ENCODE data around the gene BLID. TPM values are rescaled to one million over a fixed set of nuclear protein-coding genes. Genes with fewer than 3 reads are reported as not detected.

Gene BLID
- polyA plus RNA-seq, 1 donor (not counting 4 experiments of a cell fraction or from before 2014, with no cell fraction given), result 0.18 TPM

- Histone ChIP-seq H3K4me2 (ENCODE audit: control insufficient read depth, extremely low read depth, insufficient read depth, low read depth, low read length) (no peak overlapping the region), H3K9me3 (ENCODE audit: control insufficient read depth, low read depth, low read length) (no peaks in the 10 kb centered on the region), H2AFZ (ENCODE audit: control insufficient read depth, low read length) (no peak overlapping the region), H3K36me3 (ENCODE audit: control insufficient read depth in 2 of 2, extremely low read depth in 1 of 2, insufficient read depth in 2 of 2, low read length in 2 of 2) (peaks cover 2 to 8% of the 10 kb centered on the region in 2 experiments), H3K27me3 (ENCODE audit: control insufficient read depth, extremely low read depth, insufficient read depth, low read length) (no peaks in the 10 kb centered on the region), H3K79me2 (ENCODE audit: control insufficient read depth, insufficient read depth, low read length) (peaks cover 11% of the 10 kb centered on the region), H3K27ac (ENCODE audit: control insufficient read depth, insufficient read depth, low read length) (no peak overlapping the region), H3K4me3 (ENCODE audit: control insufficient read depth in 2 of 3, extremely low read depth in 1 of 3, insufficient read depth in 2 of 3, low read depth in 1 of 3, low read length in 3 of 3) (no peak overlapping the region), H4K20me1 (ENCODE audit: control insufficient read depth, extremely low read depth, insufficient read depth, low read length) (no peaks in the 10 kb centered on the region), H3K9me1 (ENCODE audit: control insufficient read depth, extremely low read depth, insufficient read depth, low read length) (no peaks in the 10 kb centered on the region), H3K4me1 (ENCODE audit: control insufficient read depth, extremely low read depth, insufficient read depth, low read length) (peaks cover 4% of the 10 kb centered on the region), H3K9ac (ENCODE audit: control insufficient read depth, extremely low read depth, insufficient read depth, low read length) (no peak overlapping the region)
- DNase-seq (ENCODE audit: low read depth, low spot score) (no peak), FAIRE-seq (no peak)
- no peak for TF ChIP-seq EZH2 (IDR thresholded peaks at IDR 0.05; ENCODE audit: low read length)
- TF ChIP-seq CTCF (optimal IDR thresholded peaks at IDR 0.05 in 1 of 3, IDR thresholded peaks at IDR 0.05 in 1 of 3, conservative IDR thresholded peaks at IDR 0.05 in 1 of 3; ENCODE audit: extremely low read depth in 1 of 3, insufficient read depth in 2 of 3, low read length in 3 of 3), result no peak
- dilution Hi-C loops (cut with MboI; ENCODE audit: extremely low pct_ligation_motif_present, low sequenced_read_pairs), result no loop called here
These were observed 10.1 kb upstream of the BLID start for GRCh38 chr11:122126024-122126688.

- TF ChIP-seq EZH2 (IDR thresholded peaks at IDR 0.05; ENCODE audit: low read length), result no peak
- no peak for TF ChIP-seq CTCF (optimal IDR thresholded peaks at IDR 0.05 in 1 of 3, IDR thresholded peaks at IDR 0.05 in 1 of 3, conservative IDR thresholded peaks at IDR 0.05 in 1 of 3; ENCODE audit: extremely low read depth in 1 of 3, insufficient read depth in 2 of 3, low read length in 3 of 3)
- Histone ChIP-seq H3K4me3 (ENCODE audit: control insufficient read depth in 2 of 3, extremely low read depth in 1 of 3, insufficient read depth in 2 of 3, low read depth in 1 of 3, low read length in 3 of 3) (no peak overlapping the region), H3K4me2 (ENCODE audit: control insufficient read depth, extremely low read depth, insufficient read depth, low read depth, low read length) (no peak overlapping the region), H3K4me1 (ENCODE audit: control insufficient read depth, extremely low read depth, insufficient read depth, low read length) (peaks cover 4% of the 10 kb centered on the region), H2AFZ (ENCODE audit: control insufficient read depth, low read length) (no peak overlapping the region), H3K9me1 (ENCODE audit: control insufficient read depth, extremely low read depth, insufficient read depth, low read length) (no peaks in the 10 kb centered on the region), H3K27me3 (ENCODE audit: control insufficient read depth, extremely low read depth, insufficient read depth, low read length) (no peaks in the 10 kb centered on the region), H3K79me2 (ENCODE audit: control insufficient read depth, insufficient read depth, low read length) (peaks cover 2% of the 10 kb centered on the region), H3K36me3 (ENCODE audit: control insufficient read depth in 2 of 2, extremely low read depth in 1 of 2, insufficient read depth in 2 of 2, low read length in 2 of 2) (peaks cover 2 to 8% of the 10 kb centered on the region in 2 experiments), H3K9ac (ENCODE audit: control insufficient read depth, extremely low read depth, insufficient read depth, low read length) (no peak overlapping the region), H3K27ac (ENCODE audit: control insufficient read depth, insufficient read depth, low read length) (no peak overlapping the region), H3K9me3 (ENCODE audit: control insufficient read depth, low read depth, low read length) (no peaks in the 10 kb centered on the region), H4K20me1 (ENCODE audit: control insufficient read depth, extremely low read depth, insufficient read depth, low read length) (no peaks in the 10 kb centered on the region)
- no peak for DNase-seq (ENCODE audit: low read depth, low spot score)
- dilution Hi-C loops (cut with MboI; ENCODE audit: extremely low pct_ligation_motif_present, low sequenced_read_pairs), result no loop called here
- FAIRE-seq, result no peak
These were observed 7.4 kb upstream of the BLID start for GRCh38 chr11:122123263-122123929.

Measured in keratinocyte (primary cell).